Hepatocyte (in vitro differentiated cells): Measurements from ENCODE around the gene ARHGAP9.

ENCODE experiments used
- EZH2 ChIP-seq: fragments of 200-600 bp; sonication (generic); IDR thresholded peaks from 2 replicates; pipeline ENCODE4 v1.6.1; 2016; ENCODE audit warnings: antibody characterized with exemption, mild to moderate bottlenecking, borderline replicate concordance
- TF ChIP-seq, protein P1 (sequence below): fragments of 200-600 bp; sonication (generic); IDR thresholded peaks from 2 replicates; pipeline ENCODE4 v1.5.1; 2016; ENCODE audit warnings: antibody characterized with exemption, mild to moderate bottlenecking; ENCODE audit not compliant: poor library complexity

GRCh38 chr12:57465030-57465746, 14.5 kb downstream of the ARHGAP9 start:
- TF ChIP-seq, protein P1, sequence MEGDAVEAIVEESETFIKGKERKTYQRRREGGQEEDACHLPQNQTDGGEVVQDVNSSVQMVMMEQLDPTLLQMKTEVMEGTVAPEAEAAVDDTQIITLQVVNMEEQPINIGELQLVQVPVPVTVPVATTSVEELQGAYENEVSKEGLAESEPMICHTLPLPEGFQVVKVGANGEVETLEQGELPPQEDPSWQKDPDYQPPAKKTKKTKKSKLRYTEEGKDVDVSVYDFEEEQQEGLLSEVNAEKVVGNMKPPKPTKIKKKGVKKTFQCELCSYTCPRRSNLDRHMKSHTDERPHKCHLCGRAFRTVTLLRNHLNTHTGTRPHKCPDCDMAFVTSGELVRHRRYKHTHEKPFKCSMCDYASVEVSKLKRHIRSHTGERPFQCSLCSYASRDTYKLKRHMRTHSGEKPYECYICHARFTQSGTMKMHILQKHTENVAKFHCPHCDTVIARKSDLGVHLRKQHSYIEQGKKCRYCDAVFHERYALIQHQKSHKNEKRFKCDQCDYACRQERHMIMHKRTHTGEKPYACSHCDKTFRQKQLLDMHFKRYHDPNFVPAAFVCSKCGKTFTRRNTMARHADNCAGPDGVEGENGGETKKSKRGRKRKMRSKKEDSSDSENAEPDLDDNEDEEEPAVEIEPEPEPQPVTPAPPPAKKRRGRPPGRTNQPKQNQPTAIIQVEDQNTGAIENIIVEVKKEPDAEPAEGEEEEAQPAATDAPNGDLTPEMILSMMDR = no peak
- no peak for TF ChIP-seq EZH2
